HG02623 (cell line): ENCODE measurements around the gene CDK2AP2.
"Not testable (repeated sequence)": the region's sequence is repeated elsewhere in the genome, so short reads cannot be mapped to it uniquely, and the experiment has no call there.

Experiments used
- ATAC-seq: cut with Tn5 transposase; IDR thresholded peaks from one replicate; pipeline ENCODE4 v1.9.1; 2021; ENCODE audit warnings: moderate library complexity; ENCODE audit not compliant: unreplicated experiment

Gene CDK2AP2

GRCh38 chr11:67468456-67468758 lies 39.6 kb downstream of the CDK2AP2 start:
- no peak for ATAC-seq

DNA sequence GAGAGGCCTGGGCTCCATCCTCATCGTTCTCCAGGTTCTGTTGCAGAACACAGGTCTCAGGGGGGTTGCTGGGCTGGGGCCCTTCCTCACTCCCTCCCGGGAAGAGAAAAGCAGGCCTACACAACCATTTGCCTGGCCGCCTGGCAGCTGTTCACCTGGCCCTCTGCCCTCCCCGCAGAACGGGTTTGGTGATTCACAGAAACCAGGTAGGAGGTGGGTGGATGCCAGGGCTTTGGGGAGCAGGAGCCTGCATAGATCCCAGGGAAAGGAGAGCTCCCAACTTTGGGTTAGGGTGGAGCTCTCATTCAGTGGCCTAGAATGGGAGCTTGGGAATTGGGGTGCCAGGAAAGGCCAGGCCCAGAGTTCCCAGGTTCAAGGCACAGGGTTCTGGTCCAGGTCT lies 39.9 kb downstream of the CDK2AP2 start:
- no peak for ATAC-seq

- ATAC-seq = no peak
Observed at GRCh38 chr11:67466962-67467771, 40.8 kb downstream of the CDK2AP2 start.

DNA sequence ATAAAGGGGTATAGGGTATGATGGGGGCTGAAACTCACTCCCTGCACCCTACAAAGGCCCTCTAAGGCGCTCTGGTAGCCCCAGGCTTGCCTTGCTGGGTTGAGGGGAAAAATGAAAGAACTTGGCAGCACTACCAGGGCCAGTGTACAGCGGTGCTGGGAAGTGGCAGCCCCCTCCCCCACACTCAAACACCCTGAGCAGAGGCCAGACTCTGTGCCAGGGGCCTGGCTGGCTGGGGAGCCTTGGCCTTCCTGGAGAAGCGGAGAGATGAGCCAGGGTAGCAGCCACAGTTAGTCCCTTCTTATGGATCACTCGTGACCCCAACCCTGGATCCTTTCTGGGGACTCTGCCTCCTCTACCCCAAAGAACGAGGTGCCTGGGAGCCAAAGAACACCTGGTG lies 41.6 kb downstream of the CDK2AP2 start:
- ATAC-seq = no peak

DNA sequence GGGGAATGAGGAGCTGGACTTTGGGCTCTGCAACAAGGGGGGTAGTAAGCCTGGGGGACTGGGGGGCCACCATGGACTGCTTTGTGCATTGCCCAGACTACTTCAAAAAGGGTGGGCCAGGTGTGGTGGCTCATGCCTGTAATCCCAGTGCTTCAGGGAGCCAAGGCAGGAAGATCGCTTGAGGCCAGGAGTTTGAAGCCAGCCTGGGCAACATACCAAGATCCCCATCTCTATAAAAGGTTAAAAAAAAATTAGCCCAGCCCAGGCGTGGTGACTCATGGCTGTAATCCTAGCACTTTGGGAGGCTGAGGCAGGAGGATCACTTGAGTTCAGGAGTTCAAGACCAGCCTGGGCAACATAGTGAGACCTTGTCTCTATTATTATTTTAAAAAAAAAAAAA lies 42.4 kb downstream of the CDK2AP2 start:
- not testable (repeated sequence) for ATAC-seq

DNA sequence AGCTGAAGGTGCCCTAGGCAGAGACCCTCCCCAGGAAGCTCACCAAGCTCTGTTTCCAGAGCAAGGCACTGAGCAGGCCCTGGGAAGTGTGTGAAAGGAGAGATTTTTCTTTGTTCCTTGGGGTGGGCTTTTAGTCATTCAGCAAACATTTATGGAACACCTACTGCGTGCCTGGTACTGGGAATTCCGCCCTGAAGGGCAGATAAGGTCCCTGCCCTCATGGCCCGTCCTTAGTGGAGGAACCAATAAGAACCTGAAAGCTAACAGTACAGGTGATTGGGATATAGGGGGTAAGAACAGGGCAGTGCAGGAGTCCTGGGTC lies 42.8 kb downstream of the CDK2AP2 start:
- no peak for ATAC-seq

GRCh38 chr11:67464411-67465188 lies 43.4 kb downstream of the CDK2AP2 start:
- no peak for ATAC-seq

- ATAC-seq = no peak
Observed at GRCh38 chr11:67463680-67464410, 44.1 kb downstream of the CDK2AP2 start.

- ATAC-seq = no peak
Observed at GRCh38 chr11:67463186-67463585, 44.8 kb downstream of the CDK2AP2 start.

DNA sequence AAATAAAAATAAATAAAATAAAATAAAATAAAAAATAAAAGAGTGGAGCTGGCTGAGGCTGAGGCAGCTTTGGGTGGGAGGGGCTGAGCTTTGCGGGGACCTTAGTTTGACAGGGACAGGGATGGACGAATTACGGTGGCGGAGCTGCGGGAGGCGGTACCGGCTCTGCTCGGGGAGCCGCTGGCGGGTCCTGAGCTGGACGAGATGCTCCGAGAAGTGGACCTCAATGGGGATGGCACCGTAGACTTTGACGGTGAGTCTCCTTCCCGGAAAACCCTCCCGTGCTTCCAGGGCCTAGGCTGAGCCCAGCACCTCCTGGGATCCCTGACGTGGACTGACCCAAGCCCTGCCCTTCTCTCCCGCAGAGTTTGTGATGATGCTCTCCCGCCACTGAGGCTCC lies 49.7 kb downstream of the CDK2AP2 start:
- no peak for ATAC-seq

- ATAC-seq = no peak
Observed at GRCh38 chr11:67457453-67457852, 50.5 kb downstream of the CDK2AP2 start.
